Measurements from ENCODE around the gene VAV2. TPM values are rescaled to one million over a fixed set of nuclear protein-coding genes. Genes with fewer than 3 reads are reported as not detected.

The VAV2 gene
- total and polyA plus RNA-seq, 7 donors: 3.8 to 23.3 (median 7.2) TPM

GRCh38 chr9:133957328-133957727 is 34.8 kb downstream of the VAV2 start:
- Histone ChIP-seq H3K36me3 (no peaks in the 10 kb centered on the region), H3K4me3 (no peak overlapping the region), H3K27ac (peak overlapping the region in 1 of 4 donors; percentile 31), H3K9me3 (no peaks in the 10 kb centered on the region), H3K4me1 (peaks cover 0 to 18% (median 12%) of the 10 kb centered on the region in 4 donors), H3K27me3 (peaks cover 0 to 4% (median 0%) of the 10 kb centered on the region in 3 donors)
- no peak for DNase-seq
- TF ChIP-seq EP300 (IDR thresholded peaks at IDR 0.05): no peak
- no peak for TF ChIP-seq CTCF (IDR thresholded peaks at IDR 0.05)
- TF ChIP-seq POLR2AphosphoS5 (IDR thresholded peaks at IDR 0.05): no peak
- TF ChIP-seq POLR2A (IDR thresholded peaks at IDR 0.05): no peak
- 71 to 75% methylated on average over 13 of the region's 13 CpGs for WGBS, 2 donors
- intact Hi-C loops (cut with DNase I): no loop called here

- H3K27ac ChIP-seq: peak overlapping the region in 3 of 4 donors; percentile 21 to 38 (median 38)
- no peaks in the 10 kb centered on the region for H3K9me3 ChIP-seq
- H3K27me3 ChIP-seq: peaks cover 0 to 4% (median 0%) of the 10 kb centered on the region in 3 donors
- TF ChIP-seq CTCF (IDR thresholded peaks at IDR 0.05): no peak
- TF ChIP-seq POLR2A (IDR thresholded peaks at IDR 0.05): no peak
- no peak for TF ChIP-seq EP300 (IDR thresholded peaks at IDR 0.05)
- TF ChIP-seq POLR2AphosphoS5 (IDR thresholded peaks at IDR 0.05): no peak
- no peak overlapping the region for H3K4me3 ChIP-seq
- no peak for DNase-seq
- 58 to 74% methylated on average over 14 of the region's 14 CpGs for WGBS, 2 donors
- H3K4me1 ChIP-seq: peaks cover 0 to 19% (median 12%) of the 10 kb centered on the region in 4 donors
- H3K36me3 ChIP-seq: no peaks in the 10 kb centered on the region
- intact Hi-C loops (cut with DNase I): no loop called here
These were observed 35.5 kb downstream of the VAV2 start for GRCh38 chr9:133956520-133957076.

- DNase-seq: no peak
- 31 to 77% methylated on average over 15 of the region's 15 CpGs for WGBS, 2 donors
- Histone ChIP-seq H3K27ac (peak overlapping the region in 2 of 4 donors; percentile 38), H3K36me3 (no peaks in the 10 kb centered on the region), H3K4me3 (no peak overlapping the region), H3K4me1 (peaks cover 0 to 26% (median 14%) of the 10 kb centered on the region in 4 donors), H3K9me3 (no peaks in the 10 kb centered on the region), H3K27me3 (peaks cover 0 to 4% (median 0%) of the 10 kb centered on the region in 3 donors)
- TF ChIP-seq CTCF (IDR thresholded peaks at IDR 0.05): no peak
- TF ChIP-seq EP300 (IDR thresholded peaks at IDR 0.05): no peak
- intact Hi-C loops (cut with DNase I): no loop called here
These were observed 36.2 kb downstream of the VAV2 start for GRCh38 chr9:133955821-133956411.

- Histone ChIP-seq H3K9me3 (no peaks in the 10 kb centered on the region), H3K27ac (no peak overlapping the region), H3K4me1 (peaks cover 0 to 27% (median 14%) of the 10 kb centered on the region in 4 donors), H3K36me3 (no peaks in the 10 kb centered on the region), H3K27me3 (peaks cover 0 to 2% (median 0%) of the 10 kb centered on the region in 3 donors), H3K4me3 (no peak overlapping the region)
- TF ChIP-seq EP300 (IDR thresholded peaks at IDR 0.05): no peak
- no peak for TF ChIP-seq POLR2AphosphoS5 (IDR thresholded peaks at IDR 0.05)
- TF ChIP-seq CTCF (IDR thresholded peaks at IDR 0.05): no peak
- TF ChIP-seq POLR2A (IDR thresholded peaks at IDR 0.05): no peak
- intact Hi-C loops (cut with DNase I): no loop called here
- WGBS, 2 donors: 57 to 77% methylated on average over 14 of the region's 14 CpGs
- DNase-seq: no peak
These were observed 37.1 kb downstream of the VAV2 start for GRCh38 chr9:133954862-133955529.

Data from sigmoid colon (tissue), 7 donors.